Fibroblast of the aortic adventitia (primary cell): ENCODE measurements around the gene FAM234A. TPM values are rescaled to one million over a fixed set of nuclear protein-coding genes. Genes with fewer than 3 reads are reported as not detected.
A peak's percentile ranks its signal among the peaks of the same experiment; 100 is the strongest.

Experiments
- DNase-seq: peaks from one replicate; pipeline ENCODE4 v3.0.0-alpha.2; 2010; ENCODE audit warnings: low read depth
- H3K4me3 ChIP-seq: 2 replicates; pipeline ENCODE4 v1.5.1; 2011; ENCODE audit warnings: low read depth, mild to moderate bottlenecking, control low read depth, low read length, moderate library complexity
- CTCF ChIP-seq: IDR thresholded peaks from 2 replicates; pipeline ENCODE4 v1.5.1; 2011; ENCODE audit warnings: mild to moderate bottlenecking, low read length, control low read depth, inconsistent platforms; ENCODE audit not compliant: insufficient read depth
- total RNA-seq: library from RNA; depleted of rRNA; stranded (reverse); fragments of >200 nt; gene quantifications from 2 replicates; pipeline ENCODE4 v1.2.3, GENCODE V29; 2012; ENCODE audit warnings: low replicate concordance

FAM234A gene, protein sequence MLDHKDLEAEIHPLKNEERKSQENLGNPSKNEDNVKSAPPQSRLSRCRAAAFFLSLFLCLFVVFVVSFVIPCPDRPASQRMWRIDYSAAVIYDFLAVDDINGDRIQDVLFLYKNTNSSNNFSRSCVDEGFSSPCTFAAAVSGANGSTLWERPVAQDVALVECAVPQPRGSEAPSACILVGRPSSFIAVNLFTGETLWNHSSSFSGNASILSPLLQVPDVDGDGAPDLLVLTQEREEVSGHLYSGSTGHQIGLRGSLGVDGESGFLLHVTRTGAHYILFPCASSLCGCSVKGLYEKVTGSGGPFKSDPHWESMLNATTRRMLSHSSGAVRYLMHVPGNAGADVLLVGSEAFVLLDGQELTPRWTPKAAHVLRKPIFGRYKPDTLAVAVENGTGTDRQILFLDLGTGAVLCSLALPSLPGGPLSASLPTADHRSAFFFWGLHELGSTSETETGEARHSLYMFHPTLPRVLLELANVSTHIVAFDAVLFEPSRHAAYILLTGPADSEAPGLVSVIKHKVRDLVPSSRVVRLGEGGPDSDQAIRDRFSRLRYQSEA
- 49.5 and 72.0 TPM in 2 replicates for total RNA-seq

GRCh38 chr16:234468-235305, at the start of gene FAM234A:
TSS of gene FAM234A (plus strand) at chr16:234821. CDS start at chr16:254414, 19,593 bp downstream.
- peak; percentile 80 for DNase-seq
- peak within 1 kb of the TSS; percentile 95 for H3K4me3 ChIP-seq
- peak; percentile 53 for TF ChIP-seq CTCF

GRCh38 chr16:185213-185612, 49.4 kb upstream of the FAM234A start:
- TF ChIP-seq CTCF = no peak
- no peak overlapping the region for H3K4me3 ChIP-seq
- DNase-seq = no peak

DNA sequence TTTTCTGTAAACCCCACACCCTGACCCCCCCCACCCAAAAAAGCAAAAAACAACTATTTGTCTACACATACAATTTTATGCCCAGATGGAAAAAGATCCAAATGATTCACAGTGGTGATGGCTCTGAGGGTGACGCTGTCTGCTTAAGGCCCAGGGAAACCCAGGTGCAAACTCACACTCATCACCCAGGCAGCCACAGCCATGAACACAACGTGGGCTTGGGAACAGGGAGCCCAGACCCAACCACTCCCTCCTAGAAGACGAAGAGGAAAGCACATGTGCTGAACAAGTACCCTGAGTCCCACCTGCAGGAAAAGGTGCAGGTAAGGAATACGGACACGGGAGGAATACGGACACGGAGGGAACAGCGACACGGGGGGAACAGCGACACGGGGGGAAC, 48.9 kb upstream of the FAM234A start:
- H3K4me3 ChIP-seq = no peak overlapping the region
- DNase-seq = no peak
- no peak for TF ChIP-seq CTCF

- H3K4me3 ChIP-seq = no peak overlapping the region
- DNase-seq = no peak
- no peak for TF ChIP-seq CTCF
These were observed 47.3 kb upstream of the FAM234A start for GRCh38 chr16:187330-187729.

- no peak overlapping the region for H3K4me3 ChIP-seq
- no peak for DNase-seq
- no peak for TF ChIP-seq CTCF
These were observed 45.9 kb upstream of the FAM234A start for GRCh38 chr16:188674-189073.

DNA sequence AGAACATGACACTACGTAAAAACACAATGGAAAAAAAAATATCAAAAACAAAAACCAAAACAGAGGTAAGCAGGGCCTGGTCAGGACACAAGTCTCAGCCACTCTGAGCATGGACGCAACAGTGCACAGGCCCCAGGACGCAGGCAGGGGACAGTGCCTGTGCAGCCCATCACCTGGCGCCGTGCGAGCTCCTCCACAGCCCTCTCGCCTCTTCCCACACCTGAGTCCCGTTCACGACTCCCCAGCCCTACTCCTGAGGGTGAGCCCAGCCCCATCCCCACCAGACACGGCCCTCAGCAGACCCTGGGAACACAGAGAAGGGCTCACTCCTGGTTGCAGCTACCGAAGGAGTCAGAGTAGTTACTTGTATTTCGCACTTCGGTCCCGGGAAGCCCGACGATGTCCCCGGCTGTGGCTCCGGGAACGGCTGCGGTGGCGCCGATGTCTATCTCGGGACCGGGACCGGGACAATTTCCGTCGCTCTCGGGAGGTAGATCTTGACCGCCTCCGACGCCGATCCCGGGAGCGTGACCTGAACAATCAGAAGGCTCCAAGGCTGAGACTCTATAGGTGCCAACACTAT, 44.9 kb upstream of the FAM234A start:
- H3K4me3 ChIP-seq = no peak overlapping the region
- TF ChIP-seq CTCF = no peak
- no peak for DNase-seq
